HEK293 (cell line): ENCODE measurements around the gene PKDREJ.

Source experiments
- GLIS1 ChIP-seq: fragments of 450-650 bp; formaldehyde crosslinking; IDR thresholded peaks from 2 replicates; pipeline ENCODE4 v1.5.1; 2016; ENCODE audit warnings: missing biosample characterization, missing genetic modification characterization
- HOXC10 ChIP-seq: sonication (generic); formaldehyde crosslinking; IDR thresholded peaks from 2 replicates; pipeline ENCODE4 v1.8.1; 2023; ENCODE audit warnings: mild to moderate bottlenecking, missing genetic modification reagents
- PRDM1 ChIP-seq: fragments of 450-650 bp; formaldehyde crosslinking; IDR thresholded peaks from 2 replicates; pipeline ENCODE4; 2016; ENCODE audit warnings: missing biosample characterization, missing genetic modification characterization
- REPIN1 ChIP-seq: fragments of 450-650 bp; formaldehyde crosslinking; IDR thresholded peaks from 2 replicates; pipeline ENCODE4 v1.5.1; 2017; ENCODE audit warnings: missing biosample characterization, missing genetic modification characterization, low read depth
- TCF7L2 ChIP-seq: IDR thresholded peaks from 2 replicates; pipeline ENCODE4 v1.6.1; 2011; ENCODE audit warnings: low read depth, mild to moderate bottlenecking, inconsistent platforms, low read length, moderate library complexity, borderline replicate concordance
- YY2 ChIP-seq: fragments of 450-650 bp; formaldehyde crosslinking; IDR thresholded peaks from 2 replicates; pipeline ENCODE4 v1.5.1; 2016; ENCODE audit warnings: missing biosample characterization, missing genetic modification characterization
- ZBTB20 ChIP-seq: fragments of 450-650 bp; formaldehyde crosslinking; IDR thresholded peaks from 2 replicates; pipeline ENCODE4 v1.5.1; 2016; ENCODE audit warnings: missing biosample characterization, missing genetic modification characterization
- ZEB2 ChIP-seq: fragments of 450-650 bp; formaldehyde crosslinking; IDR thresholded peaks from 2 replicates; pipeline ENCODE4 v1.5.1; 2016; ENCODE audit warnings: missing biosample characterization, missing genetic modification characterization
- ZFHX2 ChIP-seq: fragments of 450-650 bp; formaldehyde crosslinking; conservative IDR thresholded peaks from 2 replicates; pipeline ENCODE4 v1.5.1; 2016; ENCODE audit warnings: missing biosample characterization, missing genetic modification characterization
- ZNF112 ChIP-seq: fragments of 450-650 bp; formaldehyde crosslinking; IDR thresholded peaks from 2 replicates; pipeline ENCODE4 v1.5.0; 2017; ENCODE audit warnings: missing biosample characterization, missing genetic modification characterization
- ZNF155 ChIP-seq: fragments of 450-650 bp; formaldehyde crosslinking; IDR thresholded peaks from 2 replicates; pipeline ENCODE4 v1.5.1; 2016; ENCODE audit warnings: missing biosample characterization, missing genetic modification characterization
- ZNF174 ChIP-seq: fragments of 450-650 bp; formaldehyde crosslinking; IDR thresholded peaks from 2 replicates; pipeline ENCODE4 v1.5.0; 2017; ENCODE audit warnings: missing biosample characterization, mild to moderate bottlenecking, missing genetic modification characterization
- ZNF18 ChIP-seq: fragments of 450-650 bp; formaldehyde crosslinking; IDR thresholded peaks from 2 replicates; pipeline ENCODE4 v1.5.1; 2016; ENCODE audit warnings: missing biosample characterization, missing genetic modification characterization
- ZNF398 ChIP-seq: fragments of 450-650 bp; formaldehyde crosslinking; IDR thresholded peaks from 2 replicates; pipeline ENCODE4 v1.5.1; 2017; ENCODE audit warnings: missing biosample characterization, missing genetic modification characterization
- ZNF433 ChIP-seq: fragments of 450-650 bp; formaldehyde crosslinking; IDR thresholded peaks from 2 replicates; pipeline ENCODE4 v1.5.1; 2016; ENCODE audit warnings: missing biosample characterization, missing genetic modification characterization, low read depth
- ZNF473 ChIP-seq: fragments of 450-650 bp; formaldehyde crosslinking; IDR thresholded peaks from 2 replicates; pipeline ENCODE4 v1.5.1; 2017; ENCODE audit warnings: missing biosample characterization, missing genetic modification characterization
- ZNF513 ChIP-seq: fragments of 450-650 bp; IDR thresholded peaks from 2 replicates; pipeline ENCODE4 v1.5.1; 2018; ENCODE audit warnings: missing biosample characterization, missing genetic modification characterization
- ZNF514 ChIP-seq: fragments of 450-650 bp; formaldehyde crosslinking; IDR thresholded peaks from 2 replicates; pipeline ENCODE4 v1.5.1; 2016; ENCODE audit warnings: missing biosample characterization, missing genetic modification characterization
- ZNF549 ChIP-seq: fragments of 450-650 bp; IDR thresholded peaks from 2 replicates; pipeline ENCODE4 v1.5.1; 2018; ENCODE audit warnings: missing biosample characterization, missing genetic modification characterization, mild to moderate bottlenecking, inconsistent platforms, moderate library complexity
- ZNF558 ChIP-seq: fragments of 450-650 bp; formaldehyde crosslinking; IDR thresholded peaks from 2 replicates; pipeline ENCODE4 v1.5.1; 2016; ENCODE audit warnings: missing biosample characterization, missing genetic modification characterization
- ZNF561 ChIP-seq: fragments of 450-650 bp; IDR thresholded peaks from 2 replicates; pipeline ENCODE4 v1.5.1; 2018; ENCODE audit warnings: missing biosample characterization, missing genetic modification characterization, borderline replicate concordance
- ZNF580 ChIP-seq: fragments of 450-650 bp; formaldehyde crosslinking; IDR thresholded peaks from 2 replicates; pipeline ENCODE4 v1.5.1; 2016; ENCODE audit warnings: missing biosample characterization, missing genetic modification characterization
- ZNF600 ChIP-seq: fragments of 450-650 bp; formaldehyde crosslinking; IDR thresholded peaks from 2 replicates; pipeline ENCODE4 v1.5.1; 2016; ENCODE audit warnings: missing biosample characterization, missing genetic modification characterization
- ZNF639 ChIP-seq: fragments of 450-650 bp; formaldehyde crosslinking; IDR thresholded peaks from 2 replicates; pipeline ENCODE4 v1.5.1; 2016; ENCODE audit warnings: missing biosample characterization, missing genetic modification characterization
- ZNF692 ChIP-seq: fragments of 450-650 bp; formaldehyde crosslinking; IDR thresholded peaks from 2 replicates; pipeline ENCODE4 v1.5.1; 2016; ENCODE audit warnings: missing biosample characterization, missing genetic modification characterization
- ZNF791 ChIP-seq: fragments of 450-650 bp; formaldehyde crosslinking; IDR thresholded peaks from 2 replicates; pipeline ENCODE4 v1.5.1; 2016; ENCODE audit warnings: missing biosample characterization, missing genetic modification characterization
- ZSCAN18 ChIP-seq: fragments of 450-650 bp; formaldehyde crosslinking; IDR thresholded peaks from 2 replicates; pipeline ENCODE4 v1.5.1; 2016; ENCODE audit warnings: missing biosample characterization, missing genetic modification characterization

PKDREJ gene

GRCh38 chr22:46267431-46268279 lies 4.5 kb upstream of the PKDREJ start, which contains the start of gene TTC38 (continued):
- TF ChIP-seq ZNF18 (tag by site-specific recombination) (no peak), ZBTB20 (tag by site-specific recombination) (peak; percentile 46; the same call in 1 of the 2 replicates), ZNF433 (no peak), ZNF639 (tag by site-specific recombination) (0 out of 2 replicates have a peak, but pooled peaks have one; percentile 50), ZNF513 (tag by site-specific recombination) (no peak), ZNF514 (tag by site-specific recombination) (no peak), YY2 (tag by site-specific recombination) (0 out of 2 replicates have a peak, but pooled peaks have one; percentile 14), HOXC10 (no peak), ZNF549 (tag by site-specific recombination) (no peak), ZEB2 (tag by site-specific recombination) (peak; percentile 89), ZSCAN18 (tag by site-specific recombination) (no peak), PRDM1 (tag by site-specific recombination) (no peak), ZNF600 (peak; percentile 93), GLIS1 (tag by site-specific recombination) (peak; percentile 38; the same call in 1 of the 2 replicates), ZNF692 (tag by site-specific recombination) (peak; percentile 54; the same call in 1 of the 2 replicates), ZNF174 (tag by site-specific recombination) (no peak), ZFHX2 (tag by site-specific recombination) (no peak), ZNF580 (tag by site-specific recombination) (no peak), ZNF155 (tag by site-specific recombination) (no peak), ZNF561 (tag by site-specific recombination) (no peak), ZNF558 (no peak), ZNF112 (tag by site-specific recombination) (no peak), TCF7L2 (peak; percentile 91), ZNF473 (tag by site-specific recombination) (no peak), REPIN1 (tag by site-specific recombination) (no peak), ZNF791 (tag by site-specific recombination) (no peak), ZNF398 (tag by site-specific recombination) (no peak)
- TF ChIP-seq, all 188 proteins: peak for 50
